OCI-LY1 (cell line): Measurements from ENCODE around the gene TMIGD1.

Source experiments
- EZH2 ChIP-seq: fragments of 200-600 bp; sonication (generic), shearing (Covaris generic); IDR thresholded peaks from 2 replicates; pipeline ENCODE4 v1.8.0; 2017; ENCODE audit warnings: borderline replicate concordance, mixed run types, mild to moderate bottlenecking, antibody characterized with exemption, low read length, moderate library complexity, mixed read lengths
- TF ChIP-seq, protein P1 (sequence below): fragments of 200-600 bp; sonication (generic), shearing (Covaris generic); IDR thresholded peaks from 2 replicates; pipeline ENCODE4 v1.5.1; 2017; ENCODE audit warnings: mild to moderate bottlenecking, antibody characterized with exemption, low read length, moderate library complexity, mixed read lengths

DNA sequence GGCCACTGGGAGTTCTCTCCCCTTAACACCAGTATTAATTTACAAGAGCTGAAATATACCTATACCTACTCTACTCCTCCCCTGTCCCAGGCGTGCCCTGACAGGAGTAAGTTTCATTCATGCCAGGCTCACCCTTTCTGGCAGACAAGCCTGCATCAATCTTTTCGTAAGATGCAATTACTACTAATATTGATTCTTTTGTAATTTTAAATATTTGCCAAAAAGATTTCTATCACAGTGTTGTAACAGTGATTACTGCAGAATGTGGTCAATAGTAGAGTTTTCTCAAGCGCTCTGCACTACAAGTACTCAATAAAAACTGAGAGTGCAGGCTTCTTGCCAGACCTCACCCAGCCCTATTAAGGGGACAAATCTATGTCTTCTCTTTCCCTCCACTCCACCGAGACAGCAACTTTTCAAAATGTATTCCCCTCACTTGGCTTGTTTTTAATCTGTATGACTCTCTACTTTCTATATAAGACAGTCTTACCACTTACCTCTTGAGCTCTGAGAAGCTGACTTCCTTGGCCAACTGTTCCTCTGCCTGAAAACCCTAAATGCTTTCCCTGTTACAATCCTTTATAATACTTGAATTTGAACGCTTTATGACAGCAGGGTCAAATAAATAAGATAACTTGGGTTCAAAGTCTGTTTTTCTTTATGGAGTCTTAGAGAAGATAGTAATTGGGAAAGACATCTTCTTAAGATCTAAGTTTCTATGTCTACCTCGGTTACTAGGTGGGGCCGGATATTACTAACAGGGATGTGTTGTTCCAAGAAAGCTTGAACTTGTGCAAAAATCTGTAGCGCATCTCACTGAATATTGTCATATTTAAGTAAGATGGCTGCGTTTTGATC lies at the start of gene TMIGD1:
- TF ChIP-seq, protein P1, sequence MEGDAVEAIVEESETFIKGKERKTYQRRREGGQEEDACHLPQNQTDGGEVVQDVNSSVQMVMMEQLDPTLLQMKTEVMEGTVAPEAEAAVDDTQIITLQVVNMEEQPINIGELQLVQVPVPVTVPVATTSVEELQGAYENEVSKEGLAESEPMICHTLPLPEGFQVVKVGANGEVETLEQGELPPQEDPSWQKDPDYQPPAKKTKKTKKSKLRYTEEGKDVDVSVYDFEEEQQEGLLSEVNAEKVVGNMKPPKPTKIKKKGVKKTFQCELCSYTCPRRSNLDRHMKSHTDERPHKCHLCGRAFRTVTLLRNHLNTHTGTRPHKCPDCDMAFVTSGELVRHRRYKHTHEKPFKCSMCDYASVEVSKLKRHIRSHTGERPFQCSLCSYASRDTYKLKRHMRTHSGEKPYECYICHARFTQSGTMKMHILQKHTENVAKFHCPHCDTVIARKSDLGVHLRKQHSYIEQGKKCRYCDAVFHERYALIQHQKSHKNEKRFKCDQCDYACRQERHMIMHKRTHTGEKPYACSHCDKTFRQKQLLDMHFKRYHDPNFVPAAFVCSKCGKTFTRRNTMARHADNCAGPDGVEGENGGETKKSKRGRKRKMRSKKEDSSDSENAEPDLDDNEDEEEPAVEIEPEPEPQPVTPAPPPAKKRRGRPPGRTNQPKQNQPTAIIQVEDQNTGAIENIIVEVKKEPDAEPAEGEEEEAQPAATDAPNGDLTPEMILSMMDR: no peak
- no peak for TF ChIP-seq EZH2
